ENCODE results near the gene PELI3. TPM values are rescaled to one million over a fixed set of nuclear protein-coding genes. Genes with fewer than 3 reads are reported as not detected.

Gene PELI3
- polyA plus RNA-seq, 3 donors, result 11.3 to 13.2 (median 12.6) TPM

DNA sequence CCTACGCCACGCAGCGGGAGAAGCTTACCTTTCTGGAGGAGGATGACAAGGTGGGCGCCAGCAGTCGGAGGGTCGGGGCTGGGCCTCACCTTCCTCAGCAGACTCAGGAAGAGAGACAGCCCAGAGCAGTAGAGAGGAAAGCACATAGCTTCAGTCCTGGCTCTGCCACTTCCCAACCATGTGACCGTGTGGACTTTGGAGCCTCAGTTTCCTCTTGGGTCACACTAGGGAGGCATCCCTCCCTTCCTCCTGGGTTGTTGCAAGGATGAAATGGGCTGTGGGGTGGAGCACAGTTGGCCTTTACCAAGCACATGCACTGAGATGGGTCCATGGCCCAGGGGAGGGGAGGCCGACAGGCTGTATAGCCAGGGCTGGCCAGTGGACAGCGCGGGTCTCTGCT, 26.4 kb downstream of the PELI3 start:
- WGBS (ENCODE audit: insufficient coverage), result 98% methylated on average over 9 of the region's 10 CpGs
- Mint-ChIP-seq H3K4me1 (no peaks in the 10 kb centered on the region), H3K9me3 (no peaks in the 10 kb centered on the region), H3K36me3 (peaks cover 55 to 84% of the 10 kb centered on the region in 2 donors), H3K27me3 (ENCODE audit: low read depth in 3 of 3) (peaks cover 0 to 5% (median 0%) of the 10 kb centered on the region in 3 donors), H3K27ac (no peak overlapping the region), H3K4me3 (no peak overlapping the region)
- intact Hi-C loops (cut with micrococcal nuclease), result no loop called here
- Histone ChIP-seq H3K9ac (ENCODE audit: insufficient read depth, low read length, poor library complexity, severe bottlenecking) (no peak overlapping the region), H3K4me2 (replicated peaks; ENCODE audit: extremely low read depth, low read length, poor library complexity, severe bottlenecking) (no peak overlapping the region), H3K79me2 (ENCODE audit: insufficient read depth, low read length) (no peaks in the 10 kb centered on the region), H3K4me3 (replicated peaks in 1 of 3; ENCODE audit: low read depth in 2 of 3, low read length in 3 of 3) (no peak overlapping the region), H3K9me3 (replicated peaks in 1 of 2; ENCODE audit: control insufficient read depth in 1 of 2, insufficient read depth in 1 of 2, low read length in 2 of 2) (no peaks in the 10 kb centered on the region), H3K27ac (ENCODE audit: low read depth in 1 of 2, low read length in 2 of 2) (no peak overlapping the region), H3K27me3 (ENCODE audit: control insufficient read depth in 2 of 2, insufficient read depth in 2 of 2, low read length in 2 of 2) (no peaks in the 10 kb centered on the region), H3K36me3 (replicated peaks in 1 of 2; ENCODE audit: control insufficient read depth in 1 of 2, insufficient read depth in 2 of 2, low read length in 2 of 2) (peaks cover 55 to 94% of the 10 kb centered on the region in 2 donors), H3K4me1 (ENCODE audit: control insufficient read depth in 1 of 2, insufficient read depth in 2 of 2, low read length in 2 of 2) (no peaks in the 10 kb centered on the region), H2AFZ (ENCODE audit: insufficient read depth, low read depth, low read length, poor library complexity, severe bottlenecking) (no peak overlapping the region), H4K20me1 (ENCODE audit: insufficient read depth, low read length) (no peaks in the 10 kb centered on the region)
- no peak for DNase-seq
- TF ChIP-seq, protein P1, sequence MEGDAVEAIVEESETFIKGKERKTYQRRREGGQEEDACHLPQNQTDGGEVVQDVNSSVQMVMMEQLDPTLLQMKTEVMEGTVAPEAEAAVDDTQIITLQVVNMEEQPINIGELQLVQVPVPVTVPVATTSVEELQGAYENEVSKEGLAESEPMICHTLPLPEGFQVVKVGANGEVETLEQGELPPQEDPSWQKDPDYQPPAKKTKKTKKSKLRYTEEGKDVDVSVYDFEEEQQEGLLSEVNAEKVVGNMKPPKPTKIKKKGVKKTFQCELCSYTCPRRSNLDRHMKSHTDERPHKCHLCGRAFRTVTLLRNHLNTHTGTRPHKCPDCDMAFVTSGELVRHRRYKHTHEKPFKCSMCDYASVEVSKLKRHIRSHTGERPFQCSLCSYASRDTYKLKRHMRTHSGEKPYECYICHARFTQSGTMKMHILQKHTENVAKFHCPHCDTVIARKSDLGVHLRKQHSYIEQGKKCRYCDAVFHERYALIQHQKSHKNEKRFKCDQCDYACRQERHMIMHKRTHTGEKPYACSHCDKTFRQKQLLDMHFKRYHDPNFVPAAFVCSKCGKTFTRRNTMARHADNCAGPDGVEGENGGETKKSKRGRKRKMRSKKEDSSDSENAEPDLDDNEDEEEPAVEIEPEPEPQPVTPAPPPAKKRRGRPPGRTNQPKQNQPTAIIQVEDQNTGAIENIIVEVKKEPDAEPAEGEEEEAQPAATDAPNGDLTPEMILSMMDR (IDR thresholded peaks at IDR 0.05), result no peak

DNA sequence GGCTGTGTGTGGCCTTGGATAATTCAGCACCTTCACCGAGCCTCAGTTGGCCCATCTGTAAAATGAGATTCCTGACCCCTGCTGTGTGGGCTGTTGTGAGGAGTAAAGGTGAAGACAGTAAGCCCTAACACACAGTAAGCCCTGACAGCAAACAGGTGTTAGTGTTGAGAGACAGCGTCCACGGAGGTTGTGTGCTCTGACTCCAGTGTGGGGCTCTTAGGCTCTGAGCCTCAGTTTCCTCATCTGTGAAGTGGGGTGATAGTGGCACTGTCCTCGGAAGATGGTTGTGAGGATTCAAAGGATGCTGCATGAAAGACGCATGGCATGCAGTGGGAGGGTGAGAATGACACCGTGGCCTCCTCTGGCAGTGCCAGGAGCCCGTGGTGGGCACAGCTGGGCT, 27.8 kb downstream of the PELI3 start:
- H3K4me2 ChIP-seq (replicated peaks; ENCODE audit: extremely low read depth, low read length, poor library complexity, severe bottlenecking), result no peak overlapping the region
- no peak overlapping the region for H3K9ac ChIP-seq (ENCODE audit: insufficient read depth, low read length, poor library complexity, severe bottlenecking)
- H3K36me3 ChIP-seq (replicated peaks in 1 of 2; ENCODE audit: control insufficient read depth in 1 of 2, insufficient read depth in 2 of 2, low read length in 2 of 2), result peaks cover 55 to 91% of the 10 kb centered on the region in 2 donors
- H3K4me1 Mint-ChIP-seq, result no peaks in the 10 kb centered on the region
- no peaks in the 10 kb centered on the region for H3K27me3 ChIP-seq (ENCODE audit: control insufficient read depth in 2 of 2, insufficient read depth in 2 of 2, low read length in 2 of 2)
- H2AFZ ChIP-seq (ENCODE audit: insufficient read depth, low read depth, low read length, poor library complexity, severe bottlenecking), result no peak overlapping the region
- no peak overlapping the region for H3K27ac ChIP-seq (ENCODE audit: low read depth in 1 of 2, low read length in 2 of 2)
- H3K9me3 ChIP-seq (replicated peaks in 1 of 2; ENCODE audit: control insufficient read depth in 1 of 2, insufficient read depth in 1 of 2, low read length in 2 of 2), result no peaks in the 10 kb centered on the region
- TF ChIP-seq, protein P1 (IDR thresholded peaks at IDR 0.05), result no peak
- no peaks in the 10 kb centered on the region for H4K20me1 ChIP-seq (ENCODE audit: insufficient read depth, low read length)
- H3K27ac Mint-ChIP-seq, result no peak overlapping the region
- peaks cover 0 to 5% (median 0%) of the 10 kb centered on the region in 3 donors for H3K27me3 Mint-ChIP-seq (ENCODE audit: low read depth in 3 of 3)
- H3K4me3 ChIP-seq (replicated peaks in 1 of 3; ENCODE audit: low read depth in 2 of 3, low read length in 3 of 3), result no peak overlapping the region
- peaks cover 51 to 84% of the 10 kb centered on the region in 2 donors for H3K36me3 Mint-ChIP-seq
- H3K4me3 Mint-ChIP-seq, result no peak overlapping the region
- no peaks in the 10 kb centered on the region for H3K9me3 Mint-ChIP-seq
- intact Hi-C loops (cut with micrococcal nuclease), result no loop called here
- no peaks in the 10 kb centered on the region for H3K4me1 ChIP-seq (ENCODE audit: control insufficient read depth in 1 of 2, insufficient read depth in 2 of 2, low read length in 2 of 2)
- H3K79me2 ChIP-seq (ENCODE audit: insufficient read depth, low read length), result no peaks in the 10 kb centered on the region
- DNase-seq, result no peak
- WGBS (ENCODE audit: insufficient coverage), result 100% methylated on average over 6 of the region's 7 CpGs
